WTC11 (cell line): ENCODE measurements around the gene NTN5. TPM values are rescaled to one million over a fixed set of nuclear protein-coding genes. Genes with fewer than 3 reads are reported as not detected.

Experiments used
- ATAC-seq: fragments of 200-7000 bp; cut with Tn5 transposase; 2 replicates; pipeline ENCODE4 v1.10.0; 2021; ENCODE audit warnings: mild to moderate bottlenecking, moderate library complexity
- CTCF ChIA-PET: fragments of 300-600 bp; sonication (Branson Sonifier 250); formaldehyde crosslinking; loops from one replicate; lab custom pipeline; 2021; ENCODE audit warnings: antibody characterized with exemption; lab: Charles Lee
- POLR2A ChIA-PET: fragments of 350-600 bp; sonication (Branson Sonifier 250); formaldehyde crosslinking; loops from one replicate; lab custom pipeline; 2021; ENCODE audit warnings: antibody characterized with exemption; lab: Charles Lee
- DNase-seq: peaks from one replicate; pipeline ENCODE4 v3.0.0; 2021; ENCODE audit warnings: low spot score
- H3K27ac Mint-ChIP-seq: 2 replicates; pipeline ENCODE4 v1.8.0; 2021; ENCODE audit warnings: mixed read lengths
- H3K27me3 Mint-ChIP-seq: 2 replicates; pipeline ENCODE4 v1.8.0; 2021; ENCODE audit warnings: low read depth, mild to moderate bottlenecking, moderate library complexity, mixed read lengths
- H3K36me3 Mint-ChIP-seq: 2 replicates; pipeline ENCODE4 v1.8.0; 2021; ENCODE audit warnings: mixed read lengths
- H3K4me1 Mint-ChIP-seq: 2 replicates; pipeline ENCODE4 v1.8.0; 2022; ENCODE audit warnings: mixed read lengths
- H3K4me3 Mint-ChIP-seq: 2 replicates; pipeline ENCODE4 v1.8.0; 2021; ENCODE audit warnings: mild to moderate bottlenecking, moderate library complexity, mixed read lengths
- H3K9me3 Mint-ChIP-seq: 2 replicates; pipeline ENCODE4 v1.8.0; 2021; ENCODE audit warnings: mixed read lengths
- ATF1 ChIP-seq: sonication (generic); formaldehyde crosslinking; IDR thresholded peaks from 2 replicates; pipeline ENCODE4 v1.8.1; 2023; ENCODE audit warnings: mild to moderate bottlenecking, moderate library complexity, missing genetic modification reagents
- CDX4 ChIP-seq: fragments of 250-450 bp; sonication (Bioruptor Pico); IDR thresholded peaks from 2 replicates; pipeline ENCODE4 v1.9.0; 2021; ENCODE audit warnings: moderate library complexity, mild to moderate bottlenecking, inconsistent platforms, borderline replicate concordance
- E2F1 ChIP-seq: sonication (generic); formaldehyde crosslinking; IDR thresholded peaks from 2 replicates; pipeline ENCODE4 v1.8.0; 2022; ENCODE audit warnings: mild to moderate bottlenecking, missing genetic modification reagents
- E2F5 ChIP-seq: sonication (generic); formaldehyde crosslinking; IDR thresholded peaks from 2 replicates; pipeline ENCODE4 v1.8.1; 2022; ENCODE audit warnings: mild to moderate bottlenecking, moderate library complexity, missing genetic modification reagents
- ELF4 ChIP-seq: sonication (generic); formaldehyde crosslinking; IDR thresholded peaks from 2 replicates; pipeline ENCODE4 v1.8.1; 2022; ENCODE audit warnings: low read depth, mild to moderate bottlenecking, moderate library complexity, missing genetic modification reagents
- FOXJ3 ChIP-seq: sonication (generic); formaldehyde crosslinking; IDR thresholded peaks from 2 replicates; pipeline ENCODE4 v1.9.0; 2021; ENCODE audit warnings: missing genetic modification reagents, mild to moderate bottlenecking, borderline replicate concordance
- GRHL2 ChIP-seq: fragments of 250-450 bp; sonication (Bioruptor Pico); IDR thresholded peaks from 2 replicates; pipeline ENCODE4 v1.8.0; 2022; ENCODE audit warnings: mild to moderate bottlenecking, moderate library complexity; ENCODE audit not compliant: insufficient replicate concordance, severe bottlenecking
- HMGXB4 ChIP-seq: sonication (generic); formaldehyde crosslinking; IDR thresholded peaks from 2 replicates; pipeline ENCODE4 v1.8.1; 2023; ENCODE audit warnings: mild to moderate bottlenecking, moderate library complexity, missing genetic modification reagents
- JAZF1 ChIP-seq: fragments of 250-450 bp; sonication (Bioruptor Pico); IDR thresholded peaks from 2 replicates; pipeline ENCODE4 v1.9.0; 2021; ENCODE audit warnings: moderate library complexity, mild to moderate bottlenecking, inconsistent platforms
- KAT7 ChIP-seq: sonication (generic); formaldehyde crosslinking; IDR thresholded peaks from 2 replicates; pipeline ENCODE4 v1.8.1; 2023; ENCODE audit warnings: missing genetic modification reagents, mild to moderate bottlenecking, borderline replicate concordance
- MLX ChIP-seq: sonication (generic); formaldehyde crosslinking; IDR thresholded peaks from 2 replicates; pipeline ENCODE4 v1.8.1; 2023; ENCODE audit warnings: mild to moderate bottlenecking, missing genetic modification reagents, moderate library complexity
- MXD4 ChIP-seq: fragments of 250-450 bp; sonication (Bioruptor Pico); IDR thresholded peaks from 2 replicates; pipeline ENCODE4 v1.8.0; 2021; ENCODE audit warnings: mild to moderate bottlenecking, moderate library complexity, borderline replicate concordance
- NR2C2 ChIP-seq: sonication (generic); formaldehyde crosslinking; IDR thresholded peaks from 2 replicates; pipeline ENCODE4 v1.8.0; 2022; ENCODE audit warnings: mild to moderate bottlenecking, missing genetic modification reagents
- SMAD4 ChIP-seq: sonication (generic); formaldehyde crosslinking; IDR thresholded peaks from 2 replicates; pipeline ENCODE4 v1.8.0; 2022; ENCODE audit warnings: mild to moderate bottlenecking, missing genetic modification reagents
- total RNA-seq: library from RNA; stranded (reverse); gene quantifications from 3 replicates; pipeline ENCODE4 v1.2.3, GENCODE V29; 2021
- TF ChIP-seq, protein P1 (sequence below): fragments of 250-450 bp; sonication (Bioruptor Pico); IDR thresholded peaks from 2 replicates; pipeline ENCODE4 v1.9.0; 2021; ENCODE audit warnings: mild to moderate bottlenecking
- TF ChIP-seq, protein P2 (sequence below): fragments of 250-450 bp; sonication (Bioruptor Pico); IDR thresholded peaks from 2 replicates; pipeline ENCODE4 v1.9.0; 2021; ENCODE audit warnings: mild to moderate bottlenecking, borderline replicate concordance
- TF ChIP-seq, protein P3 (sequence below): fragments of 200-600 bp; IDR thresholded peaks from 2 replicates; pipeline ENCODE4 v1.8.0; 2022; ENCODE audit warnings: antibody characterized with exemption
- TF ChIP-seq, protein P4 (sequence below): sonication (generic); formaldehyde crosslinking; conservative IDR thresholded peaks from 2 replicates; pipeline ENCODE4 v1.8.1; 2022; ENCODE audit warnings: mild to moderate bottlenecking, missing genetic modification reagents

Gene NTN5
- total RNA-seq, 1 experiment from 2014 or later: 0.28 TPM

DNA sequence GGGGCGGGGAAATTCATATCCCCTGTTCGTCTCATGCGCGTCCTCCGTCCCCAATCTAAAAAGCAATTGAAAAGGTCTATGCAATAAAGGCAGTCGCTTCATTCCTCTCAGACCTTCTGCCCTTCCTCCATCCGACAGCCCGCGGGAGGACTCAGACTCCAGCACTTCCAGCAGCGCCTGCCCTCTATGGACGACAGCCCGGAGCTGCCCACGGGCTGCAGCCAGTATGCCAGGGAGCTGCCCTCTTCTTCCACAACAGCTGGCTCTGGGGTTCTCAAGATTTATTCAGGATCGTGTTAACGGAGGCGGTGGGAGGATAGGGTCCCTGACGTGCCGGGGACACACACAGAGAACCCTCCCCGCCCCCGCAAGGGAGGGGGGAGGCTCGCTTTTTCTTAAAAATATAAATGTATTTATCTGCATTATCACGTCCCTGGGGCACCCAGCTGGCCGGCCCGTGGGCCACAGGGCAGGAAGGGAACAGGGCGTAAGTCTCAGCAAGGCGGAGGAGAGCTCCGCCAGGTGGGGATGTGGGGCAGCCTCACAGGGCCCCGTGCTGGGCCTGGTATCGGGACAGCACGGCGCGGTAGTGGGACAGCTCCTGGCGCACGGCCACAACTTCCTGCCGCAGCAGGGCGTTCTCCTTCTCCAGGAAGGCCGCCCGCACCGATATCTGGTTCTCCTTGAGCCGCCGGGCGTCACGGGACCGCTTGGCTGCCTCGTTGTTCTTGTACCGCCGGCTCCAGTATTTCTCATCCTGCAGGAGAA is 42.3 kb downstream of the NTN5 start (continued):
- TF ChIP-seq E2F1 (CRISPR knock-in tag): no peak
- TF ChIP-seq KAT7 (CRISPR knock-in tag): no peak
- no peak for TF ChIP-seq GRHL2 (CRISPR knock-in tag)
- TF ChIP-seq MXD4 (CRISPR knock-in tag): no peak
- TF ChIP-seq JAZF1 (CRISPR knock-in tag): no peak
- no peak for TF ChIP-seq SMAD4 (CRISPR knock-in tag)
- no peak for TF ChIP-seq FOXJ3 (CRISPR knock-in tag)
- 0 out of 2 replicates have a peak, but pooled peaks have one; percentile 17 for TF ChIP-seq E2F5 (CRISPR knock-in tag)
- TF ChIP-seq, protein P1, sequence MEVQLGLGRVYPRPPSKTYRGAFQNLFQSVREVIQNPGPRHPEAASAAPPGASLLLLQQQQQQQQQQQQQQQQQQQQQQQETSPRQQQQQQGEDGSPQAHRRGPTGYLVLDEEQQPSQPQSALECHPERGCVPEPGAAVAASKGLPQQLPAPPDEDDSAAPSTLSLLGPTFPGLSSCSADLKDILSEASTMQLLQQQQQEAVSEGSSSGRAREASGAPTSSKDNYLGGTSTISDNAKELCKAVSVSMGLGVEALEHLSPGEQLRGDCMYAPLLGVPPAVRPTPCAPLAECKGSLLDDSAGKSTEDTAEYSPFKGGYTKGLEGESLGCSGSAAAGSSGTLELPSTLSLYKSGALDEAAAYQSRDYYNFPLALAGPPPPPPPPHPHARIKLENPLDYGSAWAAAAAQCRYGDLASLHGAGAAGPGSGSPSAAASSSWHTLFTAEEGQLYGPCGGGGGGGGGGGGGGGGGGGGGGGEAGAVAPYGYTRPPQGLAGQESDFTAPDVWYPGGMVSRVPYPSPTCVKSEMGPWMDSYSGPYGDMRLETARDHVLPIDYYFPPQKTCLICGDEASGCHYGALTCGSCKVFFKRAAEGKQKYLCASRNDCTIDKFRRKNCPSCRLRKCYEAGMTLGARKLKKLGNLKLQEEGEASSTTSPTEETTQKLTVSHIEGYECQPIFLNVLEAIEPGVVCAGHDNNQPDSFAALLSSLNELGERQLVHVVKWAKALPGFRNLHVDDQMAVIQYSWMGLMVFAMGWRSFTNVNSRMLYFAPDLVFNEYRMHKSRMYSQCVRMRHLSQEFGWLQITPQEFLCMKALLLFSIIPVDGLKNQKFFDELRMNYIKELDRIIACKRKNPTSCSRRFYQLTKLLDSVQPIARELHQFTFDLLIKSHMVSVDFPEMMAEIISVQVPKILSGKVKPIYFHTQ (CRISPR knock-in tag): peak; percentile 76; the same call in 1 of the 2 replicates
- no peak for TF ChIP-seq NR2C2
- TF ChIP-seq, protein P2, sequence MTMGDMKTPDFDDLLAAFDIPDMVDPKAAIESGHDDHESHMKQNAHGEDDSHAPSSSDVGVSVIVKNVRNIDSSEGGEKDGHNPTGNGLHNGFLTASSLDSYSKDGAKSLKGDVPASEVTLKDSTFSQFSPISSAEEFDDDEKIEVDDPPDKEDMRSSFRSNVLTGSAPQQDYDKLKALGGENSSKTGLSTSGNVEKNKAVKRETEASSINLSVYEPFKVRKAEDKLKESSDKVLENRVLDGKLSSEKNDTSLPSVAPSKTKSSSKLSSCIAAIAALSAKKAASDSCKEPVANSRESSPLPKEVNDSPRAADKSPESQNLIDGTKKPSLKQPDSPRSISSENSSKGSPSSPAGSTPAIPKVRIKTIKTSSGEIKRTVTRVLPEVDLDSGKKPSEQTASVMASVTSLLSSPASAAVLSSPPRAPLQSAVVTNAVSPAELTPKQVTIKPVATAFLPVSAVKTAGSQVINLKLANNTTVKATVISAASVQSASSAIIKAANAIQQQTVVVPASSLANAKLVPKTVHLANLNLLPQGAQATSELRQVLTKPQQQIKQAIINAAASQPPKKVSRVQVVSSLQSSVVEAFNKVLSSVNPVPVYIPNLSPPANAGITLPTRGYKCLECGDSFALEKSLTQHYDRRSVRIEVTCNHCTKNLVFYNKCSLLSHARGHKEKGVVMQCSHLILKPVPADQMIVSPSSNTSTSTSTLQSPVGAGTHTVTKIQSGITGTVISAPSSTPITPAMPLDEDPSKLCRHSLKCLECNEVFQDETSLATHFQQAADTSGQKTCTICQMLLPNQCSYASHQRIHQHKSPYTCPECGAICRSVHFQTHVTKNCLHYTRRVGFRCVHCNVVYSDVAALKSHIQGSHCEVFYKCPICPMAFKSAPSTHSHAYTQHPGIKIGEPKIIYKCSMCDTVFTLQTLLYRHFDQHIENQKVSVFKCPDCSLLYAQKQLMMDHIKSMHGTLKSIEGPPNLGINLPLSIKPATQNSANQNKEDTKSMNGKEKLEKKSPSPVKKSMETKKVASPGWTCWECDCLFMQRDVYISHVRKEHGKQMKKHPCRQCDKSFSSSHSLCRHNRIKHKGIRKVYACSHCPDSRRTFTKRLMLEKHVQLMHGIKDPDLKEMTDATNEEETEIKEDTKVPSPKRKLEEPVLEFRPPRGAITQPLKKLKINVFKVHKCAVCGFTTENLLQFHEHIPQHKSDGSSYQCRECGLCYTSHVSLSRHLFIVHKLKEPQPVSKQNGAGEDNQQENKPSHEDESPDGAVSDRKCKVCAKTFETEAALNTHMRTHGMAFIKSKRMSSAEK (CRISPR knock-in tag): no peak; the same call in 1 of the 2 replicates
- TF ChIP-seq ATF1 (CRISPR knock-in tag): no peak

GRCh38 chr19:48629599-48630295 is 43.1 kb downstream of the NTN5 start:
- DNase-seq (peak; percentile 97), ATAC-seq (peak; percentile 87)
- ChIA-PET POLR2A (interaction anchor here (0.5 to 3.4 kb wide), 13 partner anchors 10 to 1030 kb away, joined by 3 to 23 read pairs (median 4); partner anchors contain the start of genes CA11, FAM83E, RPL18 and SPHK2), CTCF (interaction anchor here (0.6 to 3.0 kb wide), 26 partner anchors 11 to 296 kb away, joined by 3 to 20 read pairs (median 4); partner anchors contain the start of genes CA11, FAM83E, KDELR1 and RPL18)
- Mint-ChIP-seq H3K27me3 (no peaks in the 10 kb centered on the region), H3K36me3 (no peaks in the 10 kb centered on the region), H3K27ac (peak overlapping the region; percentile 99), H3K9me3 (no peaks in the 10 kb centered on the region), H3K4me1 (peaks cover 34% of the 10 kb centered on the region), H3K4me3 (peak overlapping the region; percentile 71)
- TF ChIP-seq, protein P3, sequence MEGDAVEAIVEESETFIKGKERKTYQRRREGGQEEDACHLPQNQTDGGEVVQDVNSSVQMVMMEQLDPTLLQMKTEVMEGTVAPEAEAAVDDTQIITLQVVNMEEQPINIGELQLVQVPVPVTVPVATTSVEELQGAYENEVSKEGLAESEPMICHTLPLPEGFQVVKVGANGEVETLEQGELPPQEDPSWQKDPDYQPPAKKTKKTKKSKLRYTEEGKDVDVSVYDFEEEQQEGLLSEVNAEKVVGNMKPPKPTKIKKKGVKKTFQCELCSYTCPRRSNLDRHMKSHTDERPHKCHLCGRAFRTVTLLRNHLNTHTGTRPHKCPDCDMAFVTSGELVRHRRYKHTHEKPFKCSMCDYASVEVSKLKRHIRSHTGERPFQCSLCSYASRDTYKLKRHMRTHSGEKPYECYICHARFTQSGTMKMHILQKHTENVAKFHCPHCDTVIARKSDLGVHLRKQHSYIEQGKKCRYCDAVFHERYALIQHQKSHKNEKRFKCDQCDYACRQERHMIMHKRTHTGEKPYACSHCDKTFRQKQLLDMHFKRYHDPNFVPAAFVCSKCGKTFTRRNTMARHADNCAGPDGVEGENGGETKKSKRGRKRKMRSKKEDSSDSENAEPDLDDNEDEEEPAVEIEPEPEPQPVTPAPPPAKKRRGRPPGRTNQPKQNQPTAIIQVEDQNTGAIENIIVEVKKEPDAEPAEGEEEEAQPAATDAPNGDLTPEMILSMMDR: no peak
- TF ChIP-seq SMAD4 (CRISPR knock-in tag) (no peak), HMGXB4 (CRISPR knock-in tag) (peak; percentile 5; the same call in 1 of the 2 replicates), ELF4 (CRISPR knock-in tag) (no peak), CDX4 (CRISPR knock-in tag) (no peak), MLX (CRISPR knock-in tag) (no peak)
- TF ChIP-seq, protein P4, sequence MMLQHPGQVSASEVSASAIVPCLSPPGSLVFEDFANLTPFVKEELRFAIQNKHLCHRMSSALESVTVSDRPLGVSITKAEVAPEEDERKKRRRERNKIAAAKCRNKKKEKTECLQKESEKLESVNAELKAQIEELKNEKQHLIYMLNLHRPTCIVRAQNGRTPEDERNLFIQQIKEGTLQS: no peak
